ENCODE results near the gene TP63.

TP63 gene

GRCh38 chr3:189927975-189928895 lies 297.0 kb downstream of the TP63 start:
- no peak for DNase-seq (ENCODE audit: low read depth)
- TF ChIP-seq, protein P1, sequence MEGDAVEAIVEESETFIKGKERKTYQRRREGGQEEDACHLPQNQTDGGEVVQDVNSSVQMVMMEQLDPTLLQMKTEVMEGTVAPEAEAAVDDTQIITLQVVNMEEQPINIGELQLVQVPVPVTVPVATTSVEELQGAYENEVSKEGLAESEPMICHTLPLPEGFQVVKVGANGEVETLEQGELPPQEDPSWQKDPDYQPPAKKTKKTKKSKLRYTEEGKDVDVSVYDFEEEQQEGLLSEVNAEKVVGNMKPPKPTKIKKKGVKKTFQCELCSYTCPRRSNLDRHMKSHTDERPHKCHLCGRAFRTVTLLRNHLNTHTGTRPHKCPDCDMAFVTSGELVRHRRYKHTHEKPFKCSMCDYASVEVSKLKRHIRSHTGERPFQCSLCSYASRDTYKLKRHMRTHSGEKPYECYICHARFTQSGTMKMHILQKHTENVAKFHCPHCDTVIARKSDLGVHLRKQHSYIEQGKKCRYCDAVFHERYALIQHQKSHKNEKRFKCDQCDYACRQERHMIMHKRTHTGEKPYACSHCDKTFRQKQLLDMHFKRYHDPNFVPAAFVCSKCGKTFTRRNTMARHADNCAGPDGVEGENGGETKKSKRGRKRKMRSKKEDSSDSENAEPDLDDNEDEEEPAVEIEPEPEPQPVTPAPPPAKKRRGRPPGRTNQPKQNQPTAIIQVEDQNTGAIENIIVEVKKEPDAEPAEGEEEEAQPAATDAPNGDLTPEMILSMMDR (IDR thresholded peaks at IDR 0.05; ENCODE audit: control insufficient read depth, insufficient read depth, low read depth, low read length, missing control alignments): no peak
- no peak overlapping the region for H3K4me3 ChIP-seq (ENCODE audit: control insufficient read depth, low read depth, low read length)

- TF ChIP-seq, protein P1 (IDR thresholded peaks at IDR 0.05; ENCODE audit: control insufficient read depth, insufficient read depth, low read depth, low read length, missing control alignments): no peak
- DNase-seq (ENCODE audit: low read depth): no peak
- no peak overlapping the region for H3K4me3 ChIP-seq (ENCODE audit: control insufficient read depth, low read depth, low read length)
Observed at GRCh38 chr3:189936201-189936945, 305.2 kb downstream of the TP63 start.

GRCh38 chr3:189937302-189938127 lies 306.3 kb downstream of the TP63 start:
- no peak overlapping the region for H3K4me3 ChIP-seq (ENCODE audit: control insufficient read depth, low read depth, low read length)
- TF ChIP-seq, protein P1 (IDR thresholded peaks at IDR 0.05; ENCODE audit: control insufficient read depth, insufficient read depth, low read depth, low read length, missing control alignments): no peak
- peak; percentile 100 for DNase-seq (ENCODE audit: low read depth)

- H3K4me3 ChIP-seq (ENCODE audit: control insufficient read depth, low read depth, low read length): no peak overlapping the region
- TF ChIP-seq, protein P1 (IDR thresholded peaks at IDR 0.05; ENCODE audit: control insufficient read depth, insufficient read depth, low read depth, low read length, missing control alignments): no peak
- DNase-seq (ENCODE audit: low read depth): no peak
Observed at GRCh38 chr3:189941125-189941524, 309.9 kb downstream of the TP63 start.

DNA sequence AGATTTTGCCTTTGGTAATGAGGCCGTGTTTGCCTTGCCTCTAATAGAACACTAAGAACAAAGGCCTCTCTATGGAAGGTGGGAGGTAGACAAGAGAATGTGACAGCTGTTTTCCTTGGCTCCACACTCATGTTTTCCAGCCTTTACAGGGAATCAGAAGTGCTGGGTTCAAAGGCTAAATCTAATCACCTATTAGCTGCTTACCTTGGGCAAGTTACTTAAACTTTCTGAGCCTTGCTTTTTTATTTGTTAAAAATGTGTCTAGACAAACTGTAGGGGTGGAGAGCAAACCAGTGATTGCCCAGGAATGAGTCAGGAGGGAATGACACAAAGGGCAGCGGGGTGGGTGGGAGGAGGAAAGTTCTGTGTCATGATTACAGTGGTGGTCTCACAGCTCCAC lies 310.5 kb downstream of the TP63 start:
- DNase-seq (ENCODE audit: low read depth): no peak
- TF ChIP-seq, protein P1 (IDR thresholded peaks at IDR 0.05; ENCODE audit: control insufficient read depth, insufficient read depth, low read depth, low read length, missing control alignments): no peak
- H3K4me3 ChIP-seq (ENCODE audit: control insufficient read depth, low read depth, low read length): no peak overlapping the region

GRCh38 chr3:189942948-189943347 lies 311.8 kb downstream of the TP63 start:
- no peak overlapping the region for H3K4me3 ChIP-seq (ENCODE audit: control insufficient read depth, low read depth, low read length)
- TF ChIP-seq, protein P1 (IDR thresholded peaks at IDR 0.05; ENCODE audit: control insufficient read depth, insufficient read depth, low read depth, low read length, missing control alignments): no peak

More at GRCh38 chr3:189942948-189943347, 311.8 kb downstream of the TP63 start:
- DNase-seq (ENCODE audit: low read depth): no peak
